ENCODE data around the gene TRMT61A.
"Not testable (repeated sequence)": the region's sequence is repeated elsewhere in the genome, so short reads cannot be mapped to it uniquely, and the experiment has no call there.

The TRMT61A gene

DNA sequence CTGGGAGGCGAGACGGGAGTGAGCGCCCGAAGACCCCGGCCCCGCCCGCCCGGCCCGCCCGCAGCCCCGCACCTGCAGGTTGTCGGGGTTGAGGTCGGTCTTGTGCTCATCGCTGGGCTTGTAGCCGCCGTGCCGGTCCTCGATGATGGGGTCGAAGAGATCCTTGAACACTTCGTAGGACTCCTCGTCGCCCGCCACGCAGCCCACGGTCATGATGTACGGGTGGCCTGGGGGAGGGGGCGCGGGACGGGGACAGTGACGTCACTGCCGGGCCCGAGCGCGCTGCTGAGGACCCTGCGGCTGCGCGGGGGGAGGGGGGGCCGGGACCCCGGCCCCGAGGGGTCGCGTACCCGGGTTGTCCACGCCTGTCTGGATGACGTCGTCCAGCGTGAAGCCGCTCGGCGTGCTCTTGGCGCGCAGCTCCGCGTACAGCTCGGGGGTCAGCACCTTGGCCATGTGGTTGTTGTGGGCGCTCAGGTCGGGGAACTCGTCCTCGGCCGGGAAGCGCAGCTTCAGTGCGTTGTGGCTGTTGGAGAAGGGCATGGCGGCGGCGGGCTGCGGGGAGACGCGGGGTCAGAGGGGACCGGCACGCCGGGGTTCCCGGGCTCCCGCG is 6.9 kb upstream of the TRMT61A start:
- DNase-seq (ENCODE audit: low read depth in 2 of 2, low spot score in 1 of 2) = no peak

DNA sequence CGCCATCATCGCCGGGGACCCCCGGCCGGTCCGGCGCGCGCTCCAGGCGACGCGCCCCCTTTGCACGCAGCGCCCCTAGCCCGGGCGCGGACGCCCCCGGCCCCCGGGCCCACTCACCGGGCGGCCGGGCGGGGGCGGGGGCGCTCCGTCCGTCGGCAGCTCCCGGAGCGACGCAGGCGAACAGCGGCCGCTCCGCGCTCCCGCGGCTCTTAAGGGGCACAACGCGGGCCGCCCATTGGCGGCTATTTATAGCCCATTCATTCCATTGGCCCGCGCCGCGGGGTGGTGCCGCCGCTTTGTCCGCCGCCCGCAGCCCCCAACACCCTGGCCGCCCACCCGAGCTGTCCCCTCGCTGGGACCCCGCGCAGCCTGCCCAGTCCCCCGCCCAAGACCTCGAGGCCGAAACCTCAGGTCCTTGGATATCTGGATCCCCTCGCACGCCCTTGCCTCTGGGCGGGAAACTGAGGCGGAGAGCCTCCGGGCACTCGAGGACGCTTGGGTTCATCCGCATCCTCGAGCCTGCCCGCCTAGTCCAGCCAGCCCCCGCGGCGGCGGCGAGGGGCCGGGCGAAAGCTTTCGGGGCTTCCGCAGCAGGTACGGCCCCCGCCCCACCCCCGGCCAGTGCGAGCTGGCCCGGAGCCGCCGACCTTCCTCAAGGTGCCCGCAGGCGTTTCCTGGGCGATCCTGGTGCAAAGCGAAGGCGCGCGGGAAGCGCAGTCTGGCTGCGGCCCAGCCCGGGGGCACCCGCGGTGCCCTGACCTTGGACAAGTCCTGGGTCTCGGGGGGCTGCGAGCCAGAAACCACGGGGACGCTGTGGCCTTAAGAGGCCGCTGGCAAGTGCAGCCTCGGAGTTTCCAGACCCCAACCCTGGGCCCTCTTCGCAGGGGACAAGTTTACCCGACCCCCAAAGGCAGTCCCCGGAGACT is 6.1 kb upstream of the TRMT61A start, which contains the start of gene CKB:
CKB (minus strand) TSS at position 182 of the 926 bp plus-strand sequence. CDS start 337 bp downstream, outside the sequence.
- no peak for DNase-seq (ENCODE audit: low read depth in 2 of 2, low spot score in 1 of 2)

DNA sequence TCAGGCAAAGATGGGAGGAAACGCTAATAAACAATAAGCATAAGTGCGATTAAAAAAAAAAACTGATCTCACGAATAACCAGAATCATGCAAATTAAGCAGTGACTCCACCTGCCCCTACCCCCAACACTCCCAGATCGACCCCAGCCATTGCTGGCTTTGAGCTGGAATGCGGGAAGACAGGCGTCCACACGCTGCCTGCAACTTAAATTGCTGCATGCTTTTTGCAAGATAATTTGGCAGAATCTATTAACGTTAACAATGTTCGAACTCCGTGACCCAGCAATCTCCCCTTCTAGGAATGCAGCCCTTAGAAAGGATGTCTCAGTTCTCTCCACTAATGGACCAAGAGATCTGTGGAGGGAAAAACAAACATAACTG is 5.4 kb upstream of the TRMT61A start:
- DNase-seq (ENCODE audit: low read depth in 2 of 2, low spot score in 1 of 2) = no peak

DNA sequence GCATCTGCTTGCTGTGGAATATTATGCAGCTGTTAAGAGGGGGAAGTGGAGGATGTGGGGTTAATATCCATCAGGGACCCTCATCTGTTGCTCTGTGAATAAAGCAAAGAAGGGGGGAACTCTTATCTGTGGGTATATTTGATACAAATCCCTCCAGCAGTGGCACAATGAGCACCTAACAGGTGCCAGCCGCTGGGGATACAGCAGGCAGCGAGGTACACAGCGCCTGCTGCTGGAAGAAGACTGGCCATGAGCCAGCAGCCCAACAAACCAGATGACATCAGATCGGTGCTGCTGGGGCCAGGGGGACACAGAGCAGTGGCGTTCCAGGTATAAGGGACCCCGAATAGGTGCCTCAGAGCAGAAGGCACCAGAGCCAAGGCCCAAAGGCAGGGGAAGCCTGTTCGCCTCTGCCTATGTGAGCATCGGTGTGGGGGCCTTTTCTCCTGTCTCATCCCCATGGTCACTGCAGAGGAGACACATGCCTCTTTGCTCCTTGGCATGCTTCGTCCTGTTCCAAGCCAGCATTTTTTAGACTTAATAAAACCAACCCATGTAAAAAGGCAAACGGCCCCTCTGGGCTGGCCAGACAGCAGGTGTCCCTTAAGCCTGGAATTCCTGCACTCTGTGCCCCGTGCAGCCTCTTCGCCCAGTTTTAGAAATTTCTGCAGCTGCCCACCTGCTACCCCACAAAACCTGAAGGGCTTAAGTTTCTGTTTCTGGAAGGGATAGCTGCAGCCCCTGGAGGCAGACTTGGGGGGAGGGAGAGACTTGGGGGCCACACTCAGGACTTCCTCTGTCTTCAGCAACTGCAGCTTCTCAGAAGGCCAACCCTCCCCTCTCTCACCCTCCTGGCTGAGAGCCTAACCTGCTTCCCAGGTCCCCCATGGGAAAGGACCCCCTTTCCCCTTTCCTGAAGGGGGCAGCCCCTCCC is 4.7 kb upstream of the TRMT61A start:
- DNase-seq (ENCODE audit: low read depth in 2 of 2, low spot score in 1 of 2) = no peak

DNA sequence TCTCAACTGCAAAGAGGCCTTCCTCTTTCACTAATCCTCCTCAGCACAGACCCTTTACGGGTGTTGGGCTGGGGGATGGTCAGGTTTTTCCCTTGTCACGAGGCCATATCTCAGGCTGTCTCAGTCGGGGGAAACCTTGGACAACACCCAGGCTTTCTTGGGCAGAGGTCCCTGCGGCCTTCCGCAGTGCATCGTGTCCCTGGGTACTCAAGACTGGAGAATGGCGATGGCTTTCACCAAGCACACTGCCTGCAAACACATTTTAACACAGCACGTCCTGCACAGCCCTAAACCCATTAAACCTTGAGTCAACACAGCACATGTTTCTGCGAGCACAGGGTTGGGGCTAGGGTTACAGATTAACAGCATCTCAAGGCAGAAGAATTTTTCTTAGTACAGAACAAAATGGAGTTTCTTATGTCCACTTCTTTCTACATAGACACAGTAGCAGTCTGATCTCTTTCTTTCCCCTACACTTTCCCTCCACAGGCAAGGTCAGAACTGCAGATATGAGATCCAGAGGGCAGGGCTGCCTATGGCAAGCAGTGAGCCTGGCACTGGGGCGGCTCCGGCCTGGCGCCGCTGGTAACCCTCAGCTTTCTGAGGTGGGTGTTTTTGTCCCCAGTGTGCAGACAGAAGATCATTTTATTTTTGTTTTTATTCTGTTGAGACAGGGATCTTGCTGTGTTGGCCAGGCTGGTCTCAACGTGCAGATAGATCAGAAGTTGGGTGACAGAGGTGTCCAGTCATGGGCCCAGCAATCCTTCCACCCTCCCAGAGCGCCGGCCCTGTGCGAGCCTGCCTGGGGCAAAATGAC is 3.4 kb upstream of the TRMT61A start:
- not testable (repeated sequence) for DNase-seq (ENCODE audit: low read depth in 2 of 2, low spot score in 1 of 2)

DNA sequence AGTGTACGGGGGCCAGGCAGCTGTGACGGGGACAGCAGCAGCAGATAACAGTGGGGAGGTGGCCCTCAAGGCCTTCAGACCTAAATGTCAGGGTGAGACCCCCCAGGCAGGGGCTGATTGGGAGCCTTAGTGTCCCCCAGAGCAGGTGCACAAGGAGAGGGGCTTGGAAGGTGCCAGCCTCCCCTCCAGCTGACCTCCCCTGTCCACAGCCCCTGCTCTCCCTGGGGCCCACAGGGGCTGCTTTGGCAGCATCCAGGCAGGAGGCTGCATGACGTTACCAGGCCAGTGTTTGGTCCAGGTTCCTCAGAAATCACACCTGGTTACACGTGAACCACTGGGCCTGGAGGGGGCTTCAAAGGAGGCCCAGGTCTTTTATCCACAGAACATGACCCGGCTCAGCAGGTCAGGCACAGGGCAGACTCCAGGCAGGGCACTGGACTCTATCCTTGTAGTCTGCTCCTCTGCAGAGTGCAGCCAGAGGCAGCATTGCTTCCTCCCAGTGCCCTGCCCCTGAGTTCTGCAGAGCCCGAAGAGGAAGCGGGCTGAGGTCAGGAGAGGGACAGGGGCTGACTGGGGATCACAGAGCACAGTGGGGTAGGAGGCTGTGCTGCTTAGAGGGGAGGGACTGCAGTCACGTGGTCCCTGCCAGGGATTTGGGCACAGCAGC is 2.6 kb upstream of the TRMT61A start:
- no peak for DNase-seq (ENCODE audit: low read depth in 2 of 2, low spot score in 1 of 2)

DNA sequence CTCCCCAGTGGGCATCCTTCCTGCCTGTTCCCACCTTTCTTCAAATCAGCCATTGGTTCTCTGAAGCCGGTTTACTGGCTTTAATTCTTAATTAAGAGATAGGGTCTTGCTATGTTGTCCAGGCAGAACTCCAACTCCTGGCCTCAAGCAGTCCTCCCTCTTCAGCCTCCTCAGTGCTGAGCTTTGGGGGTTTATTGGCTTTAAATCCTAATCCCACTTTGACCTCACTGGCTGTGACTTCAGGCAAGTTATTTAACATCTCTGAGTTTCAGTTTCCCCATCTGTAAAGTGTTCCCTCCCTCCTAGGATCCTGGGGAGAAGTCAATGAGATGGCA is 2.1 kb upstream of the TRMT61A start:
- no peak for DNase-seq (ENCODE audit: low read depth in 2 of 2, low spot score in 1 of 2)

DNA sequence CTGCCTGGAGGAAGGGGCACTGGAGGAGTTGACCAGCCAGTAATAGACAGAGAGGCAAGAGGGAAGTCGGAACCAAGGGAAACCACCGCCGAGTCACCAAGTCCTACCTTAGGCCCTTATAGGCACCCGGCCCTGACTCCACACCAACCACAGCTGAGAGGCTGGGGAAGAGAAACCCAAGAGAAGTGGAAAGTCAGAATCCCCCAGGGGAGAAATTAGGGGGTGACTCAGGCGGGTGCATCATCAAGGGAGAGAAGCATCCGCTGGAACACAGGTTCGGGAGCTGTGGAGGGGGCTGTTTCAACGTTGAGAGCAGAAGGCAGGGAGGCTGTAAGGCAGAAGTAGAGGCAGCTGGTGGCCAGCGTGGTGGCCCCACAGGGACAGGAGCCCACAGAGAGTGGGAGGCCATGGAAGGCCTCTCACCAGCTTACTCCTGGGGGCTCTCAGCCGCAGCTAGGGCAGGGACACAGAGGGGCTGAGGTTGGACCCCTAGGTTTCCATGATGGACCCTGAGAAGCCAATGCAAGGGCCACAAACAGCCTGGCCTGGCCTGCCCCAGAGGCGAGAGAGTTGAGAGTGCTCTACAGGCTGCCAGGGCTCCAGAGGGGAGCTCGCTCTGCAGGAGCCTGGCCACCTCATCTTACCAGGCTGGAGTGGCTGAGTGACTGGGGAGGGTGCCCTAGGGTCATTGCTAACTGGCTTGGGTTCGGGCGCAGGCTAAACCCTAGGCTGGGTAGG is 1.4 kb upstream of the TRMT61A start:
- DNase-seq (ENCODE audit: low read depth in 2 of 2, low spot score in 1 of 2) = no peak

DNA sequence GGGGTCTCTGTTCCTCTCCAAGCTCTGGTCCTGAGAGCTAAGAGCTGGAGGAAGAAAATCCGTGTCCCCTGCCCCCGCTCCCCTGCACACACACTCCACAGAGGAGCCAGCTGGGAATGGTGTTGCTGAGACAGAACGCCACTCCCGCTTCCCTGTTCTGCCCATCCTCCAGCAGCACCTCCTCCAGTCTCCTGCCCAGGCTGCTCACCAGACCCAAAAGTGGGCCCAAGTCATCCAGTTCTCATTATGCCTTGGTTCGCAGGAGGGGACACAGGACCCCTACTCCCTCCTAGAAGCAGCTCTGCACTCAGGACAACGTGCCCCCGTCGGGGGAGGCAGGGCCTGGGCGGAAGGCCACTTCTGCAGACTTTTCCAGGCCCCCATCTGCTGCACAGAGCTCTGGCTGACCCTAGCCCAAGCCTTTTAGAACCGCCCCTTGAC is 830 bp upstream of the TRMT61A start:
- DNase-seq (ENCODE audit: low read depth in 2 of 2, low spot score in 1 of 2) = no peak

DNA sequence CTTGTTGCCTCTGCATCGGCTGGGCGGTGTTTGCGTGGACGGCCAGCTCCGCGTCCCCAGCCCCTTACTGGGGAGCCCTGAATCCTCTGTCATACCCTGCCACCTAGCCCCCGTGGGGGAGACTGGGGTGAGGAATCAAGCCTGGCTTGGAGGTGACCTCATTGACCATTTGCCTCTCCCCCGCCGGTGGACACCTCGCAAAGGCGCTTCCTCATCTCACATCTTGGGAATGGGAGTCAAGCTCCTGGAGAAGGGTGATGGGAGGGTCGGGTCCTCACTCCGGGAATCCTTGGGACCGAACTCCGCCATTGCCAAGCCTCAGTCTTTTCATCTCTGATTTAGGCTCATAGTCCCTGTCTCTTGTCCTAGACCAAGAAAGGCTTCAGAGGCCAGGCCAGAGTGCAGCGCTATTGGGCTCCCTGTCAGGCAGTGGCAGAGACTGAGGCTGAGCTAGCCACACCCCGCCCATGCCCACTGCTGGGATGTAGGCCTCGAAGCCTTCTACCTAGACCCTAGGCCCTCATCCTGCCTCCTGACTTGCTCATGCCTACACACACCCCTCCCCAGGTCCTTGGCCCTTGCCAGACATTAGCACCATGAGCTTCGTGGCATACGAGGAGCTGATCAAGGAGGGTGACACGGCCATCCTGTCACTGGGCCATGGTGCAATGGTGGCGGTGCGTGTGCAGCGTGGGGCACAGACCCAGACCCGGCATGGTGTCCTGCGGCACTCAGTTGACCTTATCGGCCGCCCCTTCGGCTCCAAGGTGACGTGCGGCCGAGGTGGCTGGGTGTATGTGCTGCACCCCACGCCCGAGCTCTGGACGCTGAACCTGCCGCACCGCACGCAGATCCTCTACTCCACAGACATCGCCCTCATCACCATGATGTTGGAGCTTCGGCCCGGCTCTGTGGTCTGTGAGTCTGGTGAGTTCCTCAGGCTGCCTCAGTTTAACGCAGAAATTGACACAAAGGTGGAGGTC is 678 bp downstream of the TRMT61A start:
- no peak for DNase-seq (ENCODE audit: low read depth in 2 of 2, low spot score in 1 of 2)

DNA sequence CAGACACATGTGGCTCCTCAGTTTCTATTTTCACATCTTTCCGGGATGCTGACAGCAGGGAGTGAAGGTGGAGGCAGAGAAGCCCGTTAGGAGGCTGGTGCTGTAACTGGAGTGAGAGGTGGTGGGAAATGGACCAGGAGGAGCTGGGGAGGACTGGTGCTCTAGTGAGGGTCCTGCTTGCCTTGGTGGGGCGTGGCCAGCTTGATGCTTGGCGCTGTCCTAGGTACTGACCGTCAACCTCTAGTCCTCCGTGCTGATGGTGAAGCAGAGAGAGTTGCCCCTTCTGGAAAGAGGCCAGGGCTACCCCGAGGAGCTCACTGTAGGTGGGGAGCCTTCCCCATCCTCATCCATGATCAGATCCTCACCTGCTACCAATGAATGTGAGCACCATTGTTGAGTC is 1.4 kb downstream of the TRMT61A start:
- no peak for DNase-seq (ENCODE audit: low read depth in 2 of 2, low spot score in 1 of 2)

DNA sequence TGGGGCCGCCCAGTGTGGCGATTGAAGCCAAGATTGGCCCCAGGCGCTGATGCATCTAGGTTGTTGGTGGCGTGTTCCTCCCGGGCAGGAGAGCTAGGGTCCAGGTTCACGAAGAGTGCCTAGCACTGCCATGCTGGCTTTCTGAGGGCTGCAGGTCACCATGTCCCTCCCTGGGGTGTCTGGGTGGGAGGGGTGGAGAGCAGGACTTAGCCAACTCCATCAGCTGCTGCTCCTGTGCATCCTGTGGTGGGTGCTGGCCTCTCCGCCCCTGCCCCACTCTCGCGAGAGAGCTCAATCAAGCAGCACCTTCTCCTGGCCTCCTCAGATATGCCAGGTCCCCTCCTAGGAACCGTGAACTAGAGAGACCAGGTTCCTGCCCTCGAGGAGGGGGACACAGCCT is 1.8 kb downstream of the TRMT61A start:
- DNase-seq (ENCODE audit: low read depth in 2 of 2, low spot score in 1 of 2) = no peak

DNA sequence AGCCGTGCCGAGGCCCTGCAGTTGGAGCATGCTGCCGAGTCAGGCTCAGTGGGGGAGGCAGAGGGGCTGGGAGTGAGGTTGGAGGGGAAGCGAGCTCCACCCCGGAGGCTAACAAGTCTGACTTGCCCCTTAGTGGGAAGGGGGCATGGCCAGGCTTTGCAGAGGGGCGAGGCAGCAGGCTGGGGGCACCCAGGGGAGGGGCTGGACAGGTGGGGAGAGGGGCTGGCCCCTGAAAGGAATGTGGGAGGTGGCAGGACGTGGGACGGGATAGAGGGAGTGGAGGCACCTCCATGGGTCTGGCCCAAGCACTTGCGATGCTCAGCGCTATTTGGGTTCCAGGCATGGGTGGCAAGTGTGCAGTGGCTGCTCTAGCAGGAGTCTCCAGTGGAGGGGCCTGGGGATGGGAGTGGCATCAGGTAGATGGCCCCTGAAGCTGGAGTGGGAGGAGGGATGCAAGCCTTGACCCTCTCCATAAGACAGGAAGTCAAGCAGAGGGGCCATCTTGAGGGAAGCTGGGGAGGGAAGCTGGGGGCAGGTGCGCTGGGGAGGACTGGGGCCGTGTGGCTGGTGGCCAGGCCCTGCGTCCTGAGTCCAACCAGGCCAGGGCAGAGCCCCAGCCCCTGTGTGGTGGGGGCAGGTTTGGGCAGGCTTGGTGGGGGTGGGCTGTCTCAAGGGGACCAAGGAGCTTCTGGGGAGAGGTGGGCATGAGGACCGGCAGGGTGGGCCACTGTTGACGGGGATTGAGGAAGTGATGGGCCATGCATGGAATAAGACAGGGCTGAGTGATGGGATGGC is 2.6 kb downstream of the TRMT61A start:
- no peak for DNase-seq (ENCODE audit: low read depth in 2 of 2, low spot score in 1 of 2)

DNA sequence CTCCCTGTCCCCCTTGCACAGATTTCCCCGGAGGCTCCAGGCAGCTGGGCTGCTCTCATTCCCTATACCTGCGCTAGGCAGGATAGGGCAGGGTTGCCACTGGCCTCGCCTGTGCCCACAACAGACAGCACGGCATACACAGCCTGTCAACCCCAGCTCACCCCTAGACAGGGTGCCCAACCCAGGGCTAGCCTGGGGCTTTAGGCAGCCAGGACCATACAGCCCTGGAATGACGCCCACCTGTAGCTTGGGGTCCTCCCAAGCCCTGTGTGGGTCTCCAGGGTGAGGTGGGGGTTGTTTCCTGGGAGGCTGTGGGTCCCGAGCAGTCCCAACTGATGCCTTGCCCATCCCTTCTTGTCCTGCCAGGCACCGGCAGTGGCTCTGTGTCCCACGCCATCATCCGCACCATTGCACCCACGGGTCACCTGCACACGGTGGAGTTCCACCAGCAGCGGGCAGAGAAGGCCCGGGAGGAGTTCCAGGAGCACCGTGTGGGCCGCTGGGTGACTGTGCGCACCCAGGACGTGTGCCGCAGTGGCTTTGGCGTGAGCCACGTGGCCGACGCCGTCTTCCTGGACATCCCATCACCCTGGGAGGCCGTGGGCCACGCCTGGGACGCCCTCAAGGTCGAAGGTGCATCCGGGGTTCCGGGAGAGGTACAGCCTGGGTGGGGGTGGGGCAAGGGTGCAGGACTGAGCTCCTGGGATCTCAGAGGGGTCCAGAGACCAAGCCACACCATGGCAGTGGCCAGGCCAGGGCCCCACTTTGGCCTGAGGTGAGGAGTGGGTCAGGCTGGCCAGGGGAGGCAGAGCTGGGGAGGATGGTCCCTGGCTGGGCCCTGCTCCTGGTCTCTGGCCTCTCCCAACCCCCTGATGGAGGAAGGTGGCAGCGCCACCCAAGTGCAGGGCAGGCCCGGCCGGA is 3.5 kb downstream of the TRMT61A start:
- no peak for DNase-seq (ENCODE audit: low read depth in 2 of 2, low spot score in 1 of 2)

DNA sequence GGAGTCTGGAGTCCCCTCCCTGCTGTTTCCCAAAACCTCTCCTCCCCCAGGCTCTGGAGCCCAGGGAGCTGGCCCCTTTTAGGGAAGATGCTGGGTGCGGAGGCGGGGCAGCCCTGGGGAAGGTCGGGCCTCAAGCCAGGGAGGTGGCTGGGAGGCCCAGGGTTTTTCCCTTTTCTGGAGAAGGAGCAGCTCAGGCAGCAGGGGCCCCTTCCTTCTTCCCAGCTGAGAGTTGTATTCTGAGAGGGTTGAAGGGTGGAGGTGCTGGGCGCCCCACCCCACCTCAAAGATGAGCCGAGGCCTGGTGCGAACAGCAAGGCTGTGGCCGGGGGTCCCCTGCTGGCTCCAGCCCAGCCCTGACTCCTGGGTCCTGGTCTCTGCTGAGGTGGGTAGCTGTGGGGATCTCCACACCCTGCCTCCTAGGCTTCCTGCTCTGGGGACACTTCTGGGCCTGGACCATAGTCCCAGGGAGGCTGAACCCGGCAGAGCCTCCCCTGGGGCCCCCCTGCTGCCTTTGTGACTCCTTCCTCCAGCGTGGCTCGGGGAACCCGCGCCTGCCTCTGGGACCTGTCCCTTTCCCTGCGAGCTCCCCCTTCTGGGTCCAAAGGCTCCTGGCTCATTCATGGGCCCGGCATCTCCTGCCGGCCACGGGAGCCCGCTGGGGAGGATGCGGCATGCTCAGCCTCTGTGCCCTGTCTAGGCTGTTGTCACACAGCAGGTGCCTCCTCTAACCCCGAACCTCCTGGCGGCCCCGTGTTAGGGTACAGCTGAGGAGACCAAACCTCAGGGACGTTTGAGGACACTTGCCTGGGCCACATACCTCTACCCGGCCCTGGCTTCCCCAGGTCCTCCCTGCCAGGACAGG is 4.4 kb downstream of the TRMT61A start:
- DNase-seq (ENCODE audit: low read depth in 2 of 2, low spot score in 1 of 2) = no peak

Measured in stimulated activated CD8-positive, alpha-beta memory T cell treated with anti-CD3 and anti-CD28 coated beads, Interleukin-4, amount 100 ng/mL, for 4 hours (primary cell).